ENCODE measurements around the gene GOPC. TPM values are rescaled to one million over a fixed set of nuclear protein-coding genes. Genes with fewer than 3 reads are reported as not detected.

GOPC gene
- total RNA-seq, 1 donor from 2014 or later = 32.8 TPM

- Mint-ChIP-seq H3K36me3 (peaks cover 4% of the 10 kb centered on the region), H3K27ac (peak overlapping the region; percentile 33), H3K9me3 (no peaks in the 10 kb centered on the region), H3K4me1 (ENCODE audit: unreplicated experiment) (peaks cover 10% of the 10 kb centered on the region), H3K4me3 (no peak overlapping the region), H3K27me3 (no peaks in the 10 kb centered on the region)
- no peak for DNase-seq (ENCODE audit: extremely low spot score, unreplicated experiment)
- no peak for TF ChIP-seq CTCF (conservative IDR thresholded peaks at IDR 0.05)
Measured at GRCh38 chr6:117536317-117536716, 66.0 kb downstream of the GOPC start.

- TF ChIP-seq CTCF (conservative IDR thresholded peaks at IDR 0.05) = no peak
- Mint-ChIP-seq H3K27ac (no peak overlapping the region), H3K27me3 (no peaks in the 10 kb centered on the region), H3K9me3 (no peaks in the 10 kb centered on the region), H3K4me3 (no peak overlapping the region), H3K36me3 (peaks cover 4% of the 10 kb centered on the region), H3K4me1 (ENCODE audit: unreplicated experiment) (peaks cover 10% of the 10 kb centered on the region)
- no peak for DNase-seq (ENCODE audit: extremely low spot score, unreplicated experiment)
Measured at GRCh38 chr6:117534974-117535373, 67.3 kb downstream of the GOPC start.

DNA sequence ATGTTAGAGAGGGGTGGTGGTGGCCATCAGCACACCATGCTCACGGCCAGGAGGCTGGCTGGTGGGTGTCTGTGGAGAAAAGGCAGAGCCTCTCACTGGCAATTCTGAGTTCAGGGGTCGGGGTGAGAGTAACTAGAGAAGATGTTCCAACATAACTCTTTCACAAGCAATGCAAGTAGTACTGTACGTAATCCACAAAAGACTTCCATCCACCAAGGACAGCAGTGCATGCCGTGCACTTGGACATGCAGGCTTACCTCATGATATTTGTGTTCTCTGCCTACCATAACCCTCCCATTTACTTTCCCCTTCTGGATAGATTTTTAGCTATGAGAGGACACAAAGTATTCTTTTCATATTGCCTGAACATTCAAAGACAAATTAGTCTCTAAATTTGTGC, 68.5 kb downstream of the GOPC start:
- TF ChIP-seq CTCF (conservative IDR thresholded peaks at IDR 0.05) = no peak
- H3K36me3 Mint-ChIP-seq = peaks cover 4% of the 10 kb centered on the region

DNA sequence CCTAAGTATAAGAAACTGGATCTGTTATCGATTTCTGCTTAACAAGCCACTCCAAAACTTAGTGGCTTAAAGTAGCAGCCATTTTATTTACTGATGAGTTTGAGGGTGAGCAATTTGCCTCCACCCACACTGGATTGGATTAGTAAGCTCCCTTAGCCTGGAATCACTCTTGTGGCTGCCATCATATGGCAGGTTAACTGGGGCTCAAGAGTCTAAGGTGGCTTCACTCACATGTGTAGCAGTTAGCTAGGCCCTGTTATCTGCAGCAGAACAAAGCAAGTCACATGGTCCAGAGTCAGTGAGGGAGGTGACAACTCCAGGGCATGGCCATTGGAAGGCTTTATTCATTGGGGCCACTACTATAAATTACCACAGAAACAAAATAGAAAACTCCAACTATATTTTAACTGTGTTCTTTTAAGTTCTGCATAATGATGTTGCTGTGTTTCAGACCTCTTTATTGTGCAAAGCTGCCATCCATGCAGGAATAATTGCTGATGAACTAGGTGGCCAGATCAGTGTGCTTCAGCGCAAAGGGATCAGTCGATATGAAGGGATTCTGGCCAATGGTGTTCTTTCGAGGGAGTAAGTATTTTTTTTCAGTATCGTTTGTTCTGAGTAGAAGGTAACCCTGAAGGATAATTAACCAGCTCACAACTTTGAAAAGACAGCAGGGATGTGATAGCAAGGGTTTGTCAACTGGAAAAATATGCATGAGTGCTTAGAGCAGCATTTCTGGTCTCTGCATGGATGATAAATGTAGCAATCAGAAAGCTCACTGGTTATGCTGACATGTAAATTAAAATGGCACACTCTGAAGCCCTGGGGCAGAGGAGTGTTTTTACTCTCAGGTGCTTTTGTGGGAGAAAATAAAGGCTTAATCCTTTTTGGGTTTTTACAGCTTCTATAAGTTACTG, 70.2 kb downstream of the GOPC start:
- Mint-ChIP-seq H3K4me1 (ENCODE audit: unreplicated experiment) (peaks cover 14% of the 10 kb centered on the region), H3K4me3 (no peak overlapping the region), H3K36me3 (no peaks in the 10 kb centered on the region), H3K9me3 (no peaks in the 10 kb centered on the region), H3K27me3 (no peaks in the 10 kb centered on the region), H3K27ac (no peak overlapping the region)
- DNase-seq (ENCODE audit: extremely low spot score, unreplicated experiment) = no peak
- no peak for TF ChIP-seq CTCF (conservative IDR thresholded peaks at IDR 0.05)

More for the DNA sequence above, 68.5 kb downstream of the GOPC start:
- Mint-ChIP-seq H3K4me1 (ENCODE audit: unreplicated experiment) (peaks cover 10% of the 10 kb centered on the region), H3K9me3 (no peaks in the 10 kb centered on the region), H3K4me3 (no peak overlapping the region), H3K27ac (no peak overlapping the region), H3K27me3 (no peaks in the 10 kb centered on the region)
- no peak for DNase-seq (ENCODE audit: extremely low spot score, unreplicated experiment)

DNA sequence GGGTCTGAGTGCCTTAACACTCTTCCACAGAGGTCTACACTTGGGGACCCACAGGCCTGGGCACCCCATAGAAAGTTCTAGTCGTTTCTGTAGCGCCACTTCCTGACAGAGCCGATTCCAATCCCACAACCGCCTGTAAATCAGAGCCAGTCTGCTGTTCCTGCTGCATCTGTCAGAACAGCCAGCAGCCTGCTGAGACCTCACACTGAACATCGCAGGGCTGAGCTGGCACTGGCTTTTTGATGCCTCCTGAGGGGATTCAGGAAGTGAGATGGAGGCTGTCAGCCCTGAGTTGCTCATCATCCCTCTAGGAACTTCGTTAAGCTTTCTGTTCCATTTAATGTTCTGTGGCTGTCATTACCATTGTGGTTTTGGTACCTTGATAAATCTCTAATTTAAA, 71.0 kb downstream of the GOPC start:
- Mint-ChIP-seq H3K27ac (no peak overlapping the region), H3K27me3 (no peaks in the 10 kb centered on the region), H3K4me3 (no peak overlapping the region), H3K4me1 (ENCODE audit: unreplicated experiment) (peaks cover 14% of the 10 kb centered on the region), H3K9me3 (no peaks in the 10 kb centered on the region), H3K36me3 (no peaks in the 10 kb centered on the region)
- no peak for TF ChIP-seq CTCF (conservative IDR thresholded peaks at IDR 0.05)
- no peak for DNase-seq (ENCODE audit: extremely low spot score, unreplicated experiment)

Data from type B pancreatic cell (in vitro differentiated cells).